Suppressor macrophage treated with lipopolysaccharide for 4 hours (primary cell): ENCODE data around the gene HMSD.

Experiments used
- DNase-seq: peaks from one replicate; pipeline ENCODE4 v3.0.0-alpha.2; 2020

The HMSD gene

GRCh38 chr18:63997041-63997440 lies 47.9 kb downstream of the HMSD start:
- DNase-seq, result no peak

GRCh38 chr18:63997606-63998005 lies 48.5 kb downstream of the HMSD start:
- DNase-seq, result no peak

GRCh38 chr18:63999871-64000270 lies 50.8 kb downstream of the HMSD start:
- DNase-seq, result no peak

- no peak for DNase-seq
These were observed 53.5 kb downstream of the HMSD start for GRCh38 chr18:64002581-64002980.

- DNase-seq, result no peak
These were observed 60.2 kb downstream of the HMSD start for GRCh38 chr18:64009305-64009704.
